HepG2 (cell line): ENCODE data around the gene CELF2. TPM values are rescaled to one million over a fixed set of nuclear protein-coding genes. Genes with fewer than 3 reads are reported as not detected.
"Not testable (repeated sequence)": the region's sequence is repeated elsewhere in the genome, so short reads cannot be mapped to it uniquely, and the experiment has no call there.

ENCODE experiments used
- ATAC-seq: fragments of 200-7000 bp; cut with Tn5 transposase; 3 replicates; pipeline ENCODE4 v1.9.1; 2020; ENCODE audit warnings: mild to moderate bottlenecking, moderate library complexity
- BruUV-seq: library from RNA; stranded (reverse); fragments of 400-500 nt; replicated peaks from 2 replicates; lab custom pipeline; 2021; lab: Mats Ljungman, UMichigan
- CTCF ChIA-PET: fragments of 300-600 bp; formaldehyde crosslinking; extraction: SDS; loops from one replicate; lab custom pipeline; 2021; ENCODE audit warnings: low total read pairs, inconsistent platforms, low intra/inter-chr PET ratio; lab: Yijun Ruan, JAX
- POLR2A ChIA-PET: fragments of 350-600 bp; sonication (Branson Sonifier 250); formaldehyde crosslinking; loops from one replicate; lab custom pipeline; 2020; ENCODE audit warnings: antibody characterized with exemption, inconsistent platforms; lab: Yijun Ruan, JAX
- DNase-seq: peaks from one replicate; pipeline ENCODE4 v3.0.0-alpha.2; 2015; ENCODE audit warnings: low spot score
- FAIRE-seq: peaks from 3 replicates; lab custom pipeline; 2011; peaks lifted over from hg19 to GRCh38; lab: Jason Lieb, UNC
- H2AFZ ChIP-seq: one replicate; pipeline ENCODE4 v1.6.1; 2011; ENCODE audit warnings: low read length, inconsistent platforms
- H3K27ac ChIP-seq: fragments of 300-600 bp; 3 replicates; pipeline ENCODE4 v1.8.0; 2011; ENCODE audit warnings: mixed run types, mild to moderate bottlenecking, mixed read lengths, low read length, inconsistent platforms; ENCODE audit not compliant: insufficient read depth; ENCODE audit errors: extremely low read length
- H3K27me3 ChIP-seq, 2 experiments: fragments of 200-600 bp in 1 of 2; 2 replicates in 1 of 2; 3 replicates in 1 of 2; pipeline versions ENCODE4 v1.6.0 to v1.8.0; 2011; ENCODE audit warnings: low read length in 2 of 2, mild to moderate bottlenecking in 2 of 2, moderate library complexity in 2 of 2, inconsistent platforms in 1 of 2; ENCODE audit not compliant: insufficient read depth in 2 of 2, control insufficient read depth in 1 of 2
- H3K36me3 ChIP-seq, 2 experiments: fragments of 200-600 bp in 1 of 2; replicated peaks in 1 of 2; 2 replicates in 1 of 2; 3 replicates in 1 of 2; pipeline versions ENCODE4 v1.5.1 to v1.8.0; 2011; ENCODE audit warnings: low read length in 2 of 2, inconsistent platforms in 1 of 2; ENCODE audit not compliant: insufficient read depth in 2 of 2, control insufficient read depth in 1 of 2
- H3K4me1 ChIP-seq: 2 replicates; pipeline ENCODE4 v1.5.1; 2012; ENCODE audit warnings: low read length, inconsistent platforms; ENCODE audit not compliant: insufficient read depth
- H3K4me2 ChIP-seq: 2 replicates; pipeline ENCODE4 v1.6.0; 2011; ENCODE audit warnings: low read depth, low read length, inconsistent platforms
- H3K4me3 ChIP-seq, 3 experiments: fragments of 200-600 bp in 1 of 3; sonication (generic), shearing (Covaris generic) in 1 of 3; replicated peaks in 1 of 3; 2 replicates each; pipeline ENCODE4 v1.5.1; 2011 to 2016; ENCODE audit warnings: low read length in 3 of 3, inconsistent platforms in 2 of 3, low read depth in 2 of 3, mild to moderate bottlenecking in 2 of 3, control low read depth in 1 of 3, mixed read lengths in 1 of 3; ENCODE audit not compliant: insufficient read depth in 1 of 3
- H3K79me2 ChIP-seq: one replicate; pipeline ENCODE4 v1.6.1; 2011; ENCODE audit warnings: low read length, inconsistent platforms; ENCODE audit not compliant: insufficient read depth
- H3K9ac ChIP-seq: 2 replicates; pipeline ENCODE4 v1.6.0; 2011; ENCODE audit warnings: mild to moderate bottlenecking, low read depth, low read length, inconsistent platforms; ENCODE audit not compliant: insufficient read depth
- H3K9me3 ChIP-seq: 2 replicates; pipeline ENCODE4 v1.5.1; 2012; ENCODE audit warnings: mild to moderate bottlenecking, low read length
- H4K20me1 ChIP-seq: 2 replicates; pipeline ENCODE4 v1.6.0; 2011; ENCODE audit warnings: inconsistent platforms, mild to moderate bottlenecking, low read length, moderate library complexity; ENCODE audit not compliant: insufficient read depth
- RAD51 ChIP-seq: fragments of 450-650 bp; IDR thresholded peaks from 2 replicates; pipeline ENCODE4 v1.6.1; 2016; ENCODE audit warnings: borderline replicate concordance
- SRSF4 ChIP-seq: fragments of 200-400 bp; formaldehyde crosslinking; IDR thresholded peaks from one replicate; pipeline ENCODE4 v1.6.1; 2018; ENCODE audit warnings: mild to moderate bottlenecking, low read depth, low read length, moderate library complexity; ENCODE audit not compliant: poor library complexity, severe bottlenecking
- WGBS: methylation state at CpG from one replicate; pipeline ENCODE4 v1.1.6; 2017; ENCODE audit warnings: low lambda C conversion rate; 5-methylcytosine and 5-hydroxymethylcytosine counted together
- in situ Hi-C: cut with HindIII; loops from 2 replicates; pipeline ENCODE4 v1.10.0; 2017; ENCODE audit warnings: low pct_unique_long_range_greater_than_20kb; ENCODE audit not compliant: extremely low pct_ligation_motif_present
- intact Hi-C: fragments of 100-400 bp; cut with micrococcal nuclease; formaldehyde crosslinking; loops from one replicate; pipeline ENCODE4 v1.10.0; 2022; ENCODE audit not compliant: unreplicated experiment
- polyA plus RNA-seq, 8 experiments: library from polyadenylated mRNA; depleted of rRNA in 3 of 8; stranded (reverse) in 7 of 8; unstranded in 1 of 8; fragments of >200 nt; fragmentation: Illumina TruSeq in 4 of 8; extraction: Trizol in 4 of 8; gene quantifications; 2 replicates each; pipeline versions ENCODE4 v1.2.1 to v1.2.3, GENCODE V29; 2011 to 2016; ENCODE audit warnings: low read depth in 4 of 8, missing spikeins in 1 of 8, mixed read lengths in 1 of 8; ENCODE audit not compliant: insufficient read depth in 1 of 8
- total RNA-seq, 5 experiments: library from RNA; depleted of rRNA; stranded (reverse); fragments of >200 nt; fragmentation: Illumina TruSeq; extraction: Trizol; gene quantifications; 2 replicates each; pipeline ENCODE4 v1.2.3, GENCODE V29; 2016; ENCODE audit warnings: low read depth in 1 of 5

Gene CELF2
- total and polyA plus RNA-seq, 2 of the 13 experiments (the other 11 are each of a cell fraction or from before 2014, with no cell fraction given), result not detected

- H3K4me3 ChIP-seq, H3K27me3 ChIP-seq, FAIRE-seq, CTCF ChIA-PET, H3K4me1 ChIP-seq, ATAC-seq, H3K27ac ChIP-seq, DNase-seq, H3K36me3 ChIP-seq, H3K79me2 ChIP-seq, in situ Hi-C loops, H3K4me2 ChIP-seq, H4K20me1 ChIP-seq, H3K9ac ChIP-seq, BruUV-seq, H2AFZ ChIP-seq, intact Hi-C loops, H3K9me3 ChIP-seq, POLR2A ChIA-PET: not testable (repeated sequence)
- WGBS, result 4% methylated on average over 4 of the region's 4 CpGs
- TF ChIP-seq RAD51, result peak; percentile 64
Observed at GRCh38 chr10:10999501-10999900, 18.2 kb upstream of the CELF2 start.

GRCh38 chr10:11002485-11002884, 15.2 kb upstream of the CELF2 start:
- H3K4me2 ChIP-seq, result no peak overlapping the region
- H3K36me3 ChIP-seq, result no peaks in the 10 kb centered on the region
- H3K79me2 ChIP-seq, result no peaks in the 10 kb centered on the region
- ATAC-seq, result no peak
- no peak overlapping the region for H3K4me3 ChIP-seq
- no peak overlapping the region for H3K27ac ChIP-seq
- TF ChIP-seq SRSF4, result no peak
- in situ Hi-C loops (no loop called here), intact Hi-C loops (no loop called here)
- ChIA-PET CTCF (no interaction called here), POLR2A (no interaction called here)
- H3K4me1 ChIP-seq, result no peaks in the 10 kb centered on the region
- no peaks in the 10 kb centered on the region for H4K20me1 ChIP-seq
- DNase-seq, result no peak
- 0 out of 5 replicates have a peak, but pooled peaks cover 0 to 1% of the 10 kb centered on the region in 2 experiments for H3K27me3 ChIP-seq
- no TSS peak for BruUV-seq
- H2AFZ ChIP-seq, result no peak overlapping the region
- 6% methylated on average over 5 of the region's 5 CpGs for WGBS
- no peak for FAIRE-seq
- no peak overlapping the region for H3K9ac ChIP-seq
- H3K9me3 ChIP-seq, result no peaks in the 10 kb centered on the region
